Effector CD4-positive, alpha-beta T cell (primary cell): ENCODE data around the gene C8B. TPM values are rescaled to one million over a fixed set of nuclear protein-coding genes. Genes with fewer than 3 reads are reported as not detected.

ENCODE experiments used
- DNase-seq: peaks from one replicate; pipeline ENCODE4 v3.0.0-alpha.2; 2020
- total RNA-seq: gene quantifications from one replicate; lab custom pipeline; 2026; lab: John Stamatoyannopoulos, UW

C8B gene
- total RNA-seq = not detected

DNA sequence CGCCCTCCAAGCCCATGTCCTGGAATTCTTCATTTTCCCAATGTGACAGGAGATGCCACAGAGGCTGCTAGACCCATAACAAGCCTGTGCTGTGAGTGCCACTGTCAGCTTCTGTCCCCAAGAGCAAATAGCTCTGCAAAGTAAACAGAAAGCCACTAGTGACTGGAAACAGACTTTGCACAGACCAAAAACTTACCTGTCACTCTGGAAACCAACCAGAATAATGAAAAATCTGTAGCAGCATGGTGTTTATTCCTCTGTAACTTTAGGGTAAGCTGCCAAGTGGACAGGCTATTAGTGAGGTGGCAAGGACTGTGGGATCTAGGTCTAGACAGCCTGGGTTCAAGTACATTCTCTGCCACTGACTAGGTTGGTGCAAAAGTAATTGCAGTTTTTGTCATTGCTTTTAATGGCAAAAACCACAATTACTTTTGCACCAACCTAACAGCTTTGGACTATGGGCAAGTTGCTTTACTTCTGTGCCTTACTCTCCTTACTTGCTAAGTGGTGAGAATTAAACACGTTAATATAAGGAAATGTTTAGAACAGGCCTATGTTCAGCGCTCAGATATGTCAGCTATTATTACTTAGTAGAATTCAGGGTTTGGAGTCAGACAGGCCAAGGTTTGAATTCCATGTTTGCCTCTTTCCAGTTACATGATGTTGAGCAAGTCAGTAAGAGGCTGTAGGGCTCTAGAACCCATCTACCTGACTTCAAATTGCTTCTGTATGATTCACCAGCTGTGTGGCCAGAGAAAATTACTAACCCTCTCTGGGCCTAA lies at the start of gene C8B:
C8B (minus strand) TSS at position 100 of the 782 bp plus-strand sequence; CDS start at position 33, 67 bp downstream.
- DNase-seq = no peak

DNA sequence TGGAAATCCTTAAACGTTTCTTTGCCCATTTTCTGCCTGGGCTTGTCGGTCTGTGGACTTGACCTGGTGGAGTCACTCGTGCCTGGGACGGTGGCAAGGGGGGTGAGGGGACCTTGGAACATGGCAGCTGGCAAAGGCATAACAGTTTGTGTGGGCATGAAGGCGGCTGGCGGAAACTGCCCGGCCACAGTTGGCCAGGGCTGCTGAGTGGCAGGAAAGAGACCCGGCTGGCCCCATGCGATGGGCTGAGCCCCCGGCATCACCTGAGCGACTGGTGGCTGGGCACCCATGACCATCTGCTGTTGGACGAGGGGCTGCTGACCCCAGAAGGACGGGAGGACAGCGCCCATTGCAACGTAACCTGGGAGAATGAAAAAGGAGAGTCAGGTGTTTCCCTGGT lies 49.3 kb upstream of the C8B start:
- no peak for DNase-seq

DNA sequence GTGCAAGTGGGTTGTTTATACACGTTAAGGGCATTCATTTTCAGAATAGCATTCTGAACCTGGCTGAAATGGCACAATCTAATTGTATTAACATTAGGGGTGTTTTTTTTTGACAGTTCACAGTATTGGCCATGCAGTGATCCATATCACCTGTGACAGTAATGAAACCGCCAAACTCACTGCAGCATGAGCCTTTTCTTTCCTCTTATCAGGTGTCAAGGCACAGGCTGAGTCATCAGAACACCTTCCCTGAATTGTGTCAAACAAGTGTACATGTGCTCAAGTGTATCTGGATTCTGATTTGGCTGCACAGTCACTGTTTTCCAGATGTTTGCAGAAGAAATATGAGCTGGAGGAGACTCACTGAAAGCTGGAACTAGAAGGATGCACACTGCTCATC lies 47.7 kb upstream of the C8B start:
- DNase-seq = no peak

DNA sequence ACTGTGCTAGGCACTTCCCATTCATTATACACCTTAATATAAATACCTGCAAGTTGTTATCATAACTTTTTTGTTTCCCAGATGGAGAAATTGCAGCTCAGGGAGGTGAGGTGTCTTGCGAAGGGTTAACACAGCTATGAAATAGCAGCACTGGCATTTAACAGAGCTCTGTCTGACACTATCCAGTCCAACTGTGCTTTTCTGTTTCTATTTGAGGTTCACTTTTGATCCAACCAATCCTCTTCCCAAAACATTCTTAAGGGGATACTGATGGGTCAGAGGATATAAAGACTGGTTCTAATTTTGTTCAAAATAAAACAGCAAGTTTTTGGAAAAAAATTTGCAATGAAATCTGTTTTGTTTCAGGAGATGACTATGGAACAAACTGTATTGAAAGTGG lies 46.5 kb upstream of the C8B start:
- DNase-seq = no peak

DNA sequence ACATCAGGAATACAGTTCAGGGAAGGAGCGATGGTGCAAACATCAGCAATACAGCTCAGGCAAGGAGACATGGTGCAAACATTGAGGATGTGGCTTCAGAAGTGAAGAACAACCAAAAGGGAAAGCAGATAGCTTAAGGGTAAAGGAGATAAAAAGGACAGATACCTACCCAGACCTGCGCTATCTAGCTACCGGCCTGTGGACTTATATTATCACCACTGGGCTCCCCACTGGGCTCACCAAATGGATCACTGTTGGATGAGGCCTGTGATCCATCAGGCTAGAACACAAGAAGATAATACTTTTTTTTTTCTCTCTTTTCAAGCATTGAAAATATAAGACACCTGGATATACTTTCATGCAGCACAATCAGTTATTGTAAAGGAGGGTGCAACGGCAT lies 44.7 kb upstream of the C8B start:
- DNase-seq = no peak

DNA sequence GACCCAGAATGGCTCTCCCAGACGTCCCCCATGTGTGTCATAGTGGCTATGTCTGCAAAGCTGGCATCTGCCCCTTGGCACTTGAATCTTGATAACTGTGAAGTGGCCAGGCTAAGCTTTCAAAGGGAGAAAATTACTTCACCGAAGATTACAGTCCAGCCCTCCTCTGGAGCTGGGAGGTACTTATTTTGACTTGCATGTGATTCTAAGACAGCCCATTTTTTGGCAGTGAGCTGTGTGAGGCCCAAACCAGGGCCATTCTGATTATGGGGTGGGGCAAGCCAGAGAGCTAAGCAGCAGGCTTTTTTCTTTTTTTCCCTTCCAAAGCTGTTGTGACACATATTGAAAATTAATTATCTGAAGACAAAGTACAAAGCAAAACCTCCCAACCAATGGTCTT lies 42.1 kb upstream of the C8B start:
- DNase-seq = no peak

DNA sequence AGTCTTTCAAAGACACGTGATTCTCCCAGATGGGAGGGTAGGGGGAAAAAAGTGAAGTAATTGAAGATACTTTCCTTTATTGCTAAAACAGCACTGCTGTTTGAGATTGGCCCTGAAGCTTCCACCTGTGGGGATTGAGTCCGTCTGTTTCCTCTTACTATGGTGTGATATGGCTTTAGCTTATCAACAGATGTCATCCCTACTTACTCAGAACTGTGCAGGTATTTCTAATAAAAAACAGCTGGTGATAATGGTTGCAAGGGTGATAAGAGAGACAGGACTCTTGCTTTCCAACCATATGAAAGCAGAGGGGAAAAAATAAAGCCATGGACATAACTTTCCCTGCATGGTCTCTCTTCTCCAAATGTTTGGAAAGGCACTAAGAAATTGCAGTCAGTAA lies 41.7 kb upstream of the C8B start:
- no peak for DNase-seq

DNA sequence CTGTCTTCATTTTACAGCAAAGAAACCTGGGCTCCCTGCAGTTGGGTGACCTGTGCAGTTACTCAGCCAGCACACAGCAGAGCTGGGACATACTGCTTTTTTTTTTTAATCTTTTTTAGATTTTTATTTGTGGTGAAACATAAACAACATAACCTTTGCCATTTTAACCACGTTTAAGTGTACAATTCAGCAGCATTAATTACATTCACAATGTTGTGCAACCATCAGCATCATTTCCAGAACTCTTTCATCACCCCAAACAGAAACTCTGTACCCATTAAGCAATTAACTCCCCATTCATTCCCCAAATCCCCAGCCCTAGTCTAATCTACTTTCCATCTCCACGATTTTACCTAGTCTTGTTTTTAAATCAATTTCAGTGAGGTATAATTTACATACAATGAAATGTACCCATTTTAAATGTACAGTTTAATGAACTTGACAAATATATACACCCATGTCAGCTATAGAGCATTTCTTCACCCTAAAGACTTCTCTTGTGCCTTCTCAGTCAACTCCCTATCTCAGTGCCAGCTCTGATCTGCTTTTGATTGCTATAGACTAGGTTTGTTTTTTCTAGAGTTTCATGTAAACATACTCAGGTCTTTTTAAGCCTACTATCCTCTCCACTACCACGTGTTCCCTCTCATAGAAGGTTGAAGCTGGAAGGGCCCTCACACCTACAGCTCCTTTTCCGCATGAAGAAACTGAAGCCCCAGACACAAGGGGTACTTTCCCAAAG lies 37.8 kb upstream of the C8B start:
- DNase-seq = no peak

DNA sequence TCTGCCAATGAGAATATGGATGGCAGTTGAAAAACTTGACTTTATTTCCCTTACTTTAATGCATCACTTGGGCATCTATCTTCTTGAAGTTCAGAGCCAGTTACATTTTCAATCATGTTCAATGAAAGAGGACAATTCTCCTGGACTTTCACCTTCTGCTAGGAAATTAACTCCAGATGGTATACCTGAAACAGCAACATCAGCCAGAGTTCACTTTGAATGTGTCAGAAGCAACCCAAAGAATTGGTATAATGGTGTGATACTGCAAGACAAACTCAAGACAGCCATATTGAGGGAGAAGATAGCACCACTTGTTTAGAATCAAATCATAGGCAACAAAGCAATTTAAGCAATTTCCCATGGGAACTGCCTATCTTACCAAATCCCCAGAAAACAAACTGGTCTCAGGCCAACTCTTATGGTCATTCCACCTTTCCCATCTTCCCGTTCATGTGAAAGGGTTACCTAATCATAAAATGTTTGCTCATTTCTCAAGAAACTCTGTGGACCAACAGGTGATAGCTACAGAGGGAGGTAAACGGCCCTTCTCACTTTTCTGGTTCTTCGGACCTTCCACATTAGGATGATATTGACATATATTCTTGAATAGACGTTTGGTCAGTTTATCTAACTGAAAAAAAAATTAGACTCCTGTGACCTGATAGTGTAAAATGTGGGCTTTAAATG lies 29.7 kb upstream of the C8B start:
- DNase-seq = no peak

DNA sequence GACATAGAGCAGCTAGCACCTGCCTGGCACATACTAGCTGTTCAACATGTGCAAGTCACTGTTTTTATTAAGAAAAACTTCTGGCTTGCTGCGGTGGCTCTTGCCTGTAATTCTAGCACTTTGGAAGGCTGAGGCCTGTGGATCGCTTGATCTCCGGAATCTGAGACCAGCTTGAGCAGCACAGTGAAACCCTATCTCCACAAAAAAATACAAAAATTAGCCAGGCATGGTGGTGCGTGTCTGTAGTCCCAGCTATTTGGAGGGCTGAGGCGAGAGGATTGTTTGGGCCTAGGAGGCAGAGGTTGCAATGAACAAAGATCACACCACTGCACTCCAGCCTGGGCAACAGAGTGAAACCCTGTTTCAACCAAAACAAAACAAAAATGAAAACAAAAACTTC lies 27.7 kb upstream of the C8B start:
- DNase-seq = no peak

DNA sequence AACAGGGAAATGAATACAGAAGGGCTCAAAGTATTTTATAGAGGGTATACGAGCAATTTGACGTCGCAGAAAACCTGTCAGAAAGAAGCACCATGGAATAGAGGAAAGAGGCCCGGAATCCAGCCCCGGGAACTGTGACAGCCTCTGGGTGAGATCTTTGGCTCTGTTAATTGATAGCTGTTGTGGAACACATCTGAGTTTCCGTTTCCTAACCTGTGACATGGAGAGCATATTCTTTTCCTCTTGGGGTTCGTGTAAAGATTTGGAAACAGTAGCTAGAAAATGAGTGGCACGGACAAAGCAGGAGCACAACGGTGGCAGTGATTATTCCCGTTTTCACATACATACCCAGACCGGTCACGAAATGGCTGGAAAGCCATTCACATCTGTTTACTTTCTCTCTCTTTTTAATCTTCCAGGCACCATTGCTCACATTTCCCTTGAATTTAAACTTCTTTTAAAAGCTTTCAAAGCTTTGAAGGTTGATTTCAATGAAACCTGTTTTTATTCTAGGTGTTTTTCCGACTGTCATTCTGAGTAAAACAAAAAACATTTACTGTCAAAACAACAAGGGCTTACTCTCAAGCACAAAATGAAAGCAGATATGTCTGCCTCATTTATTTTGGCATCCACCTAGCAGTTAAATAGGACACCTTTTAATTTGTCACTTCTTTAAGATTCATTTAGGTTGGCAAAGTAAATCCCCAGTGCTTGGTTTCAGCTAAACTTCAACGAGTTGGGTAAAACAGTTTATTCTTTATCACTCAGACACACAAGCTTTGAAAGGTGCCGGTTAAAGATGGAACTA lies 26.7 kb upstream of the C8B start:
- DNase-seq = no peak

DNA sequence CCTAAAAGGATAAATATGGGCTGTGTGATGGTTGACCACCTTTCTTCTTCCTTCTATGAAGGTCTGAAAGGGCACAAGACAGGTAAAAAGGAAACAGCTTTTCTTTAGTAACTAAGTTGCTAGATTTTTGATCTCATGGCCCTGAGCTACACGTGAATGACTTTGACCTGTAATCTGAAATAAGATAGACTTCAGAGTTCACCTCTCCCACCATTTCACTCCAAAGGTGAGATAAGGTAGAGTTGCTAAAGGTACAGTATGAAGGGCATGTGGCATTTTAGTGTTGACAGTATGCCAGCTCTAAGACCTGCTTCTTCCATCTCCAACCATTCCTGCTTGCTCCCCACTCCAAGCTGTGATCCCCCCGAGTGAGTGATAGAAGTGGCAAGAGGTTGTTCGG lies 25.8 kb upstream of the C8B start:
- no peak for DNase-seq

DNA sequence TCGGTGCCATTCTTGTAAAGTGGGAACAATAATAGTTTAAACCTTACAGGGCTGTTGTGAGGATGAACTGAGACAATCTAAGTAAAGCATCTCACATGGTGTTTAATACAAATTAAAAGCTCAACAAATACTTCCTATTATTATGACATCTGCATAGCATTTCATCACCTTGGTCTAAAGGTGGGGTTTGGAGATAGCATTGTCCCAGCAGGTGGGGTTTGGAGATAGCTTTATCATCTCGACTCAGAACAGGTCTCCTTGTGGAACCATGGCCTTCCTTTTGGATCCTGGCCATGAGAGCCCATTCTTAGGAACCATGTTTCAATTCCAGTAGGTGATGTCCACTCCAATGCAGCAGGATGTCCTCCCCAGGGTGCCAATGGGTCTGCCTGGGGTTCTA lies 20.6 kb upstream of the C8B start:
- DNase-seq = no peak

DNA sequence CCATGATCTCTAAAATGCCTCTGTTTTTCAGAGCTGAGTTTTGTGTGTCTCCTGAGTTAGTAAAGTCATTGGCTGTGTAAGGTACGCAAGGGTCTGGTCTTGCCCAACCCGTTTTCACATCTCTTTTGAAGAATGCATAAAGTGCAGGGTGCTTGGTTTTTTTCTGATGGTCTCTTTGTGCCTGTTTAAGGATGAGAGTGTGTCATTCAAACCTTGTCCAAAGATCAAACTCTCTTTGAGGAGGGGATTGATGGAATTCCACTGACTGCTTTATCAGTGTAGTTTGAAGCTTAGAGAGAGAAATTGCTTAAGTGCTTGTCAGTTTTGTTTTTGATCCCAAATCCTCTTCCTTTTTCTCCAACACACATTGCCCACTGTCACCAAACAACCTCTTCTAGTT lies 20.0 kb upstream of the C8B start:
- no peak for DNase-seq

DNA sequence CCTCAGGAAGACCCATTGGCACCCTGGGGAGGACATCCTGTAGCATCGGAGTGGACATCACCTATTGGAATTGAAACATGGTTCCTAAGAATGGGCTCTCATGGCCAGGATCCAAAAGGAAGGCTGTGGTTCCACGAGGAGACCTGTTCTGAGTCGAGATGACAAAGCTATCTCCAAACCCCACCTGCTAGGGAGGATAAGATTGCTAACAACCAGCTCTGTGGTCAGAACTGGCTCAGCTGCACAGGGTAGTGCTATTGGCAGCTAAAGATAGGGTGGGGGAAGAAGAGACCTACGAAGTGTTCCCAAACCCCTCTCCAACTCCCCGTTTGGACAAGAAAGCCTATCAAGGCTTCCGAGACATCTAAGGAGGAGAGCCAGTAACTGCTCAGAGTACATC lies 17.7 kb upstream of the C8B start:
- DNase-seq = no peak

DNA sequence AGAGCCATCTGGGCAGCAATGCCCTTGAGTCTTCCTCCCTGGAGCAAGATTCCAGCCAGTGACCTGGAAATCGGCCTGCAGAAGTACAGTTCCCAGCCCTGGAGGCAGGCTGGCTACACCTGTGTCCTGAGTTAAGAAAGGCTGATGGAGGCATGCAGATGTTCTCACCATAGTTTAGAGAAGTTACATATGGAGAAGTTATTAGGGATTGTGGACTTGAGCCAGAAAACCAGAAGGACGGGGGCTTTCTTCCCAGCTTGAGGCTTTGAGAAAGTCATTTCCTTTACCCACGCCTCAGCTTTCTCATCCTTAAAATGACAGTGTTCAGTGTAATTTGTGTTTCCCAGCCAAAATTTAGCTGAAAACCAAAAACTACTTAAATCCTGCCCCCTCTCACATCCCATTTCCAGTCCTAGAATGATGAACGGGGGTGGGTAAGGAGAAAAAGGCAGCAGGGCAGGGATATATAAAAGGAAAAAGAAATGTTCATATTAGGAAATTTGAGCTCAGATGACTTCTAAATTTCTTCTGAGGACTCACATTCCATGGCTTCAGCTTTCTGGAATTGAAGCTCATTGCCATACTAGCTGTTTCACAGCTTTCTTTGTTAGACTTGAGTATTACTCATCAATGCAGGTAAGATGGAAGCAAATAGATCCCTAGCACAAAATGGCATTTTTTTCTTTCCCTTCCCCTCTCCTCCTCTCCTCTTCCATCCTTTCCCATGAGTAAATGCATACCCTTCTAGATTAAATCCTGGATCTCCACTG lies 14.4 kb upstream of the C8B start:
- DNase-seq = no peak

DNA sequence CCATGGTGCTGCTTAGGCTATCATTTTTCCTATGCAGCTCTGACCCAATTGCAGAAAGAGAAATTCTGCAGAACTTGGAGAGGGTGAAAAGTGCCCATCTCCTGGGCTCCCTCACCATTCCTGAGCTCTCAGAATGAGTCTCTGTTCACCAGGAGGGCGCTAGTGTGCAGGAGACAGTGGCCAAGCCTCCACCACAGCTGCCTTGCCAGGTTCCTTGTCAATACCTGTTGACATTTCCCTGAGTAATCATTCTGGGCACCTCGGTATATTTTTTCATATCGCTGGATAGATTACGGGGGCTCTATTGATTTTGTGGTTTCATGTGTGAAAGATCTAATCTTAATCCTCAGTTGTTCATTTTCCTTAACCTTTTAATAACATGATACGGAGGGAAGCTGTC lies 13.0 kb upstream of the C8B start:
- no peak for DNase-seq

DNA sequence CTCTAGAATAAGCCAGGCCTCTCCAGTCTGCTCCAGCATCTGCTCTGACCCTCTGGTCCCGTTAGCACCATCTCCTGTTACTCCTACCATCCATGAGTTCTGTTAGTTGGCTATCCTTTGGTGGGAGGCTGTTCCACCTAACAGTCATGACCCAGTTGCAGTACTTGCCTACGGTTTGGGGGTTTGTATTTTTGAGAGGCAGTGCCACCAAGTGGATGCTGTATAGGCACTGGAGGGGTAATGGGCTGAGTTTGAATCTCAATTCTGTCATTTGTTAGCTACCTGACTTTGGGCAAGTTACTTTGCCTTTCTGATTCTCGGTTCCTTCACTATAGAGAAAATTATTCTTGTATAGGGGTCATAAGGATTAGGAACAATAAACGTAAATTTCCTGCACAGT lies 12.1 kb upstream of the C8B start:
- no peak for DNase-seq

DNA sequence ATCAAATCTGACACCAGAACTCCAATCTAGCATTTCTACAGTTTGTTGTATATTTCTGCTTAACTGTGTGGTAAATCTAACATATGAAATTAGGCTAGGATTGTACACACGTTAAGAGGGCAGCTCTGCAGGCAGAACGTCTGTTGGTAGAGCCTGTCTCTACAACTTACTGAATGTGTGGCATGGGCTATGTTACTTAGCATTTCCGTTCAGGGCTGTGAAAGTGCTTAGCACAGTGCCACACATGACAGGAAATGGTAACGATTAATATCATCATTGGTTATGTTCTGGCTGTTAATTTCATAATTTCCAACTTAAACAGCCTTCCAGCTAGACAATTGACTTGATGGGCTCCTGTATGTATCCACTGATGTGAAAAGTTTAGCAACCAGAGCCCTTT lies 9.6 kb upstream of the C8B start:
- DNase-seq = no peak

DNA sequence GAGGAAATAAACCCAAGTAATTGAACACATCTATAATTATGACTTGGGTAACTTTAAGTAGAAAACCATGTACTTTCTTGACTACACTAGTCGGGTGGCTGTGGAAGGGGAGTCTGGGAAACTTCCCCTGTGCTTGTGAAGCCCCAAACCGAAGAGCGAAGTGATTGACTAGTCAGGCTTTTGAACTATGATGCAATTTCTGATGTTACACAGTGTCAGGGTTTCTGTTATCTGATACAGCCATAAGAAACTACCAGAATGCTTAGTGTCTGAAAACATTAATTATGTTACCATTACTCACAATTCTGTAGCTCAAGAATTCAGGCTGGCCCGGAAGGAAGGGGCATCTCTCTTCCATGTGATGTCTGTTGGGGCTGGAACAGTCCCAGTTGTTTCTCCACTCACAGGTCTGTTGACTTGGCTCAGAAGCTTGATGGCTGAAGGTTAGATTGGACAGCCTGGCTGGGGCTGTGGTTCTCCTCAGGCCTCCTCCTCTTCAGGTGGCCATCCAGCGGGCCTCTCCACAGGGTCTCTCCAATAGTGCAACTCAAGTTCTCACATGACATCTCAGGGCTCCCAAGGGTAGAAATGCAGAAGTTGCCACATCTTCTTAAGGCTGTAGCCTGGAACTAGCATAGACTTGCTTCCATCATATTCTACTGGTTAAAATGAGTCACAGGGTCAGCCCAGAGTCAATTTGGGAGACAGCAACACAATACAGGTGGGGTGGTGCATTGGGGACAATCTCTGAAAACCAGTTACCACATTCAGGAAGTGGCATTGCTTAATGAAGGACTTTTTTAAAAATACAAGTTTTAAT lies 8.3 kb upstream of the C8B start:
- DNase-seq = no peak

DNA sequence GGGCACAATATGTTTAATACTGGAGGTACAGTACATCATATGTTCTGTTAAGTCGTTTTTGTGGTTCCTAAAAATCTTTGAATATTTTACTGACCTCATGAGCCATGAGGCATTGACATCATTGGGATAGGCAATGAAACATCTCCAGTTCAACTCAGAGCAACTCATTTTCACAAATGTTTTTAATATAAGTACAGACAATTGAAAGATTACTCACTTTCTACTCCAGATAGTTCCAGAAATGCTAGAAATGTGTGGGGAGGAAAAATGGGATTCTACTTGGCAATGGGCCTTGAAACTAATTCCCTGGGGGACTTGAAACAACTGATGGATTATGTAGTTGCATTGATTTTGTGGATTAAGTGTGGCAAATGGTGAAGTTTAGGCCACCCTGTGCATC lies 7.2 kb upstream of the C8B start:
- no peak for DNase-seq
